Uterus (tissue), 2 donors: ENCODE measurements around the gene UBASH3B.

Experiments
- CTCF ChIP-seq, 4 experiments: fragments of 200-600 bp in 2 of 4; fragments of 450-650 bp in 2 of 4; sonication (generic) in 2 of 4; IDR thresholded peaks; one replicate each; pipeline ENCODE4 v1.5.1; 2016 to 2019; ENCODE audit warnings: antibody characterized with exemption in 4 of 4, mild to moderate bottlenecking in 2 of 4, moderate library complexity in 1 of 4
- POLR2A ChIP-seq, 2 donors: fragments of 450-650 bp; IDR thresholded peaks; one replicate each; pipeline ENCODE4 v1.6.1; 2016; ENCODE audit warnings: antibody characterized with exemption in 2 of 2, mild to moderate bottlenecking in 1 of 2, moderate library complexity in 1 of 2

DNA sequence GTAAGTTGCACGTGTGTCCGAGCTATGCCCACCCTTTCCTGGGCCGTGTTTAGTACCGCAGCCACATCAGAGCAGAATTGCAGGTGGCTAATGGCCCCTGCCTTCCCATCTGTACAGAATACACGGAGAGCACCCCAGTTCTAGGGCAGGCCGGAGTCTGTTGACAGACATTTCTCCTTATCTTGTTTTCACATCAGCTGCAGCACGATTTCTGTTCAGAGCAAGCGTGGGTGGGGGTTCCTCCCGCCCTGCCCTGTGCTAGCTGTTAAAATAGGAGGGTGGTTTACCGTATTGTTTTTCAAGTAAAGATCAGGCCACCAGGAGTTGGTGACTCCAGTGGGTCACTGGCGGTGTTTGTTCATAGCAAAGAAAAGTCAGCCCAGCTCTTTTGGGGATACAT, 41.1 kb downstream of the UBASH3B start:
- TF ChIP-seq CTCF (IDR thresholded peaks at IDR 0.05) (no peak), POLR2A (IDR thresholded peaks at IDR 0.05) (no peak)
